GM12878 (cell line): ENCODE results near the gene TMEM132D. TPM values are rescaled to one million over a fixed set of nuclear protein-coding genes. Genes with fewer than 3 reads are reported as not detected.

Experiments
- ATAC-seq: fragments of 200-7000 bp; cut with Tn5 transposase; 3 replicates; pipeline ENCODE4 v1.9.1; 2020; ENCODE audit warnings: mild to moderate bottlenecking, moderate library complexity
- BruUV-seq: library from RNA; stranded (reverse); fragments of 400-500 nt; replicated peaks from 2 replicates; lab custom pipeline; 2021; lab: Mats Ljungman, UMichigan
- CTCF ChIA-PET: fragments of 300-600 bp; sonication (Branson Sonifier 250); formaldehyde crosslinking; extraction: SDS; loops from one replicate; lab custom pipeline; 2021; ENCODE audit warnings: inconsistent platforms; lab: Yijun Ruan, JAX
- POLR2A ChIA-PET: fragments of 350-600 bp; formaldehyde crosslinking; extraction: SDS; loops from one replicate; lab custom pipeline; 2021; ENCODE audit warnings: inconsistent platforms; lab: Charles Lee
- RAD21 ChIA-PET: fragments of 300-600 bp; sonication (Branson Sonifier 250); formaldehyde crosslinking; loops from one replicate; lab custom pipeline; 2023; ENCODE audit warnings: antibody characterized with exemption; ENCODE audit not compliant: unreplicated experiment; lab: Charles Lee
- SMC1A ChIA-PET: fragments of 300-600 bp; sonication (Branson Sonifier 250); formaldehyde crosslinking; loops from one replicate; lab custom pipeline; 2023; ENCODE audit not compliant: unreplicated experiment, uncharacterized antibody; lab: Charles Lee
- DNase-seq: peaks from one replicate; pipeline ENCODE4 v3.0.0-alpha.2; 2011; ENCODE audit warnings: low read depth, low spot score
- FAIRE-seq: peaks from 3 replicates; lab custom pipeline; 2011; peaks lifted over from hg19 to GRCh38; lab: Jason Lieb, UNC
- H2AFZ ChIP-seq: 2 replicates; pipeline ENCODE4 v1.6.0; 2011; ENCODE audit warnings: low read depth, low read length, control low read depth; ENCODE audit not compliant: control insufficient read depth
- H3K27ac ChIP-seq: 2 replicates; pipeline ENCODE4 v1.5.1; 2011; ENCODE audit warnings: control low read depth; ENCODE audit not compliant: control insufficient read depth, insufficient read depth
- H3K27me3 ChIP-seq, 2 experiments: replicated peaks in 1 of 2; 2 replicates each; pipeline versions ENCODE4 v1.6.0 to v1.6.1; 2011; ENCODE audit warnings: low read length in 1 of 2; ENCODE audit not compliant: control insufficient read depth in 2 of 2, insufficient read depth in 2 of 2
- H3K36me3 ChIP-seq, 2 experiments: 2 replicates each; pipeline ENCODE4 v1.5.1; 2011; ENCODE audit warnings: low read length in 1 of 2; ENCODE audit not compliant: control insufficient read depth in 2 of 2, insufficient read depth in 2 of 2
- H3K4me1 ChIP-seq: 2 replicates; pipeline ENCODE4 v1.6.1; 2011; ENCODE audit warnings: mild to moderate bottlenecking, low read length, moderate library complexity, mixed read lengths; ENCODE audit not compliant: control insufficient read depth, insufficient read depth
- H3K4me2 ChIP-seq: 2 replicates; pipeline ENCODE4 v1.6.0; 2011; ENCODE audit warnings: control low read depth; ENCODE audit not compliant: control insufficient read depth, insufficient read depth
- H3K4me3 ChIP-seq: fragments of 200-600 bp; sonication (generic); 2 replicates; pipeline ENCODE4 v1.5.1; 2016
- H3K79me2 ChIP-seq: 2 replicates; pipeline ENCODE4 v1.6.0; 2011; ENCODE audit warnings: low read length; ENCODE audit not compliant: control insufficient read depth, insufficient read depth
- H3K9ac ChIP-seq: 2 replicates; pipeline ENCODE4 v1.8.0; 2011; ENCODE audit warnings: low read length, control low read depth, mixed read lengths; ENCODE audit not compliant: control insufficient read depth, insufficient read depth
- H3K9me3 ChIP-seq: replicated peaks from 3 replicates; pipeline ENCODE4 v1.5.1; 2011; ENCODE audit warnings: mild to moderate bottlenecking, low read length; ENCODE audit not compliant: control insufficient read depth, insufficient read depth
- H4K20me1 ChIP-seq: 2 replicates; pipeline ENCODE4 v1.6.0; 2011; ENCODE audit not compliant: control insufficient read depth, insufficient read depth
- CEBPB ChIP-seq, 2 experiments: fragments of 150-350 bp in 1 of 2; IDR thresholded peaks; 2 replicates each; pipeline ENCODE4 v1.6.1; 2012 to 2014; ENCODE audit warnings: low read depth in 2 of 2, low read length in 2 of 2, borderline replicate concordance in 1 of 2, inconsistent platforms in 1 of 2
- CHD2 ChIP-seq: IDR thresholded peaks from 2 replicates; pipeline ENCODE4 v1.6.1; 2011; ENCODE audit warnings: low read depth, low read length, improper control_type of control experiment, borderline replicate concordance
- NFYA ChIP-seq: IDR thresholded peaks from 2 replicates; pipeline ENCODE4 v1.6.1; 2011; ENCODE audit warnings: low read depth, mild to moderate bottlenecking, low read length, improper control_type of control experiment, borderline replicate concordance
- STAT3 ChIP-seq: IDR thresholded peaks from 2 replicates; pipeline ENCODE4 v1.6.1; 2011; ENCODE audit warnings: low read depth, low read length, improper control_type of control experiment
- ZNF24 ChIP-seq: fragments of 450-650 bp; IDR thresholded peaks from 2 replicates; pipeline ENCODE4 v1.6.1; 2017; ENCODE audit warnings: antibody characterized with exemption, mild to moderate bottlenecking
- WGBS: methylation state at CpG from one replicate; pipeline ENCODE4 v1.1.6; 2016; ENCODE audit warnings: low lambda C conversion rate; ENCODE audit not compliant: insufficient replicate concordance, insufficient coverage; ENCODE audit errors: missing lambda C conversion rate; 5-methylcytosine and 5-hydroxymethylcytosine counted together
- in situ Hi-C: fragments of 300-500 bp; cut with MboI; formaldehyde crosslinking; loops from 9 replicates; pipeline ENCODE4 v1.14.3; 2018; ENCODE audit warnings: mixed read lengths
- intact Hi-C: fragments of 100-400 bp; cut with micrococcal nuclease; formaldehyde crosslinking; loops from one replicate; pipeline ENCODE4 v1.14.2; 2022; ENCODE audit not compliant: unreplicated experiment
- polyA plus RNA-seq, 11 experiments: library from polyadenylated mRNA; depleted of rRNA in 4 of 11; unstranded in 6 of 11; stranded (reverse) in 5 of 11; fragments of >200 nt; fragmentation: Nextera tagmentation in 4 of 11; fragmentation: Illumina TruSeq in 1 of 11; extraction: Ambion mirVana in 4 of 11; extraction: Trizol in 1 of 11; gene quantifications; 1 replicate in 1 of 11; 2 replicates in 10 of 11; pipeline versions ENCODE4 v1.2.1 to v1.2.3, GENCODE V29; 2011 to 2016; ENCODE audit warnings: inconsistent platforms in 2 of 11, missing spikeins in 2 of 11, low read depth in 1 of 11
- total RNA-seq, 4 experiments: library from RNA; depleted of rRNA in 3 of 4; stranded (reverse); fragments of >200 nt in 3 of 4; fragmentation: Illumina TruSeq in 1 of 4; extraction: Trizol in 1 of 4; gene quantifications; 2 replicates each; pipeline versions ENCODE4 v1.2.1 to v1.2.3, GENCODE V29; 2013 to 2021
- TF ChIP-seq, protein P1 (sequence below): fragments of 450-650 bp; IDR thresholded peaks from 2 replicates; pipeline ENCODE4 v1.6.1; 2017; ENCODE audit warnings: mild to moderate bottlenecking, moderate library complexity
- TF ChIP-seq, protein P2 (sequence below): IDR thresholded peaks from 2 replicates; pipeline ENCODE4 v1.6.1; 2012; ENCODE audit warnings: improper control_type of control experiment, low read depth, low read length; ENCODE audit not compliant: insufficient replicate concordance

Gene TMEM132D
- total and polyA plus RNA-seq, 10 of the 15 experiments (the other 5 are each of a cell fraction or from before 2014, with no cell fraction given) = under 0.01 to 0.12 (median 0.02) TPM; not detected in 3

DNA sequence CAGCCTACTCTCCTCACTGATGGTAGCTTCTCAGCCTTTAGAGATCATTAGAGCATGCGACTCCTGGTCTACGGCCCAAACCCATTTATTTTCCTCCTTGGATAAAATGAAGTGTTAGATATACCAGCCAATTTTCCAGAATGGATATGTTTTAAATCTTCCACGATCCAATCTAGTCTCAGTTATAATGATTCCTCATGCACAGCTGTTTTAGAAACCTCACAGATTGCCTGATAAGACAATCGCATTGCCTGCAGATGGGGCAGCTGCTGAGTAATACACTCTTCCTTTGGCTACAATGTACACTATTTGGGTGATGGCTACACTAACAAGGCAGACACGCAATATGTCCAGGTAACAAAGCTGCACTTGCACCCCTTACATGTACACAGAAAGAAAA, 823.4 kb downstream of the TMEM132D start:
- Histone ChIP-seq H3K9ac (no peak overlapping the region), H3K79me2 (no peaks in the 10 kb centered on the region), H2AFZ (no peak overlapping the region), H3K4me1 (no peaks in the 10 kb centered on the region), H3K9me3 (no peaks in the 10 kb centered on the region), H3K27ac (no peak overlapping the region), H4K20me1 (no peaks in the 10 kb centered on the region), H3K27me3 (no peaks in the 10 kb centered on the region), H3K4me2 (no peak overlapping the region), H3K4me3 (no peak overlapping the region), H3K36me3 (no peaks in the 10 kb centered on the region)
- ChIA-PET CTCF (interaction anchor here (0.9 kb wide), 1 partner anchor 19 kb away, joined by 3 read pairs; no protein-coding TSS in a partner anchor), RAD21 (no interaction called here), SMC1A (interaction anchor here (0.6 kb wide), 1 partner anchor 1455 kb away, joined by 3 read pairs; no protein-coding TSS in a partner anchor), POLR2A (no interaction called here)
- no TSS peak for BruUV-seq
- in situ Hi-C loops = no loop called here
- WGBS = 66% methylated on average over 5 of the region's 5 CpGs
- TF ChIP-seq CHD2 (no peak), NFYA (no peak), ZNF24 (no peak), CEBPB (IDR thresholded peaks at IDR 0.05; ENCODE audit: borderline replicate concordance in 1 of 2, low read depth in 2 of 2, low read length in 2 of 2) (no peak), STAT3 (no peak)
- TF ChIP-seq, protein P1, sequence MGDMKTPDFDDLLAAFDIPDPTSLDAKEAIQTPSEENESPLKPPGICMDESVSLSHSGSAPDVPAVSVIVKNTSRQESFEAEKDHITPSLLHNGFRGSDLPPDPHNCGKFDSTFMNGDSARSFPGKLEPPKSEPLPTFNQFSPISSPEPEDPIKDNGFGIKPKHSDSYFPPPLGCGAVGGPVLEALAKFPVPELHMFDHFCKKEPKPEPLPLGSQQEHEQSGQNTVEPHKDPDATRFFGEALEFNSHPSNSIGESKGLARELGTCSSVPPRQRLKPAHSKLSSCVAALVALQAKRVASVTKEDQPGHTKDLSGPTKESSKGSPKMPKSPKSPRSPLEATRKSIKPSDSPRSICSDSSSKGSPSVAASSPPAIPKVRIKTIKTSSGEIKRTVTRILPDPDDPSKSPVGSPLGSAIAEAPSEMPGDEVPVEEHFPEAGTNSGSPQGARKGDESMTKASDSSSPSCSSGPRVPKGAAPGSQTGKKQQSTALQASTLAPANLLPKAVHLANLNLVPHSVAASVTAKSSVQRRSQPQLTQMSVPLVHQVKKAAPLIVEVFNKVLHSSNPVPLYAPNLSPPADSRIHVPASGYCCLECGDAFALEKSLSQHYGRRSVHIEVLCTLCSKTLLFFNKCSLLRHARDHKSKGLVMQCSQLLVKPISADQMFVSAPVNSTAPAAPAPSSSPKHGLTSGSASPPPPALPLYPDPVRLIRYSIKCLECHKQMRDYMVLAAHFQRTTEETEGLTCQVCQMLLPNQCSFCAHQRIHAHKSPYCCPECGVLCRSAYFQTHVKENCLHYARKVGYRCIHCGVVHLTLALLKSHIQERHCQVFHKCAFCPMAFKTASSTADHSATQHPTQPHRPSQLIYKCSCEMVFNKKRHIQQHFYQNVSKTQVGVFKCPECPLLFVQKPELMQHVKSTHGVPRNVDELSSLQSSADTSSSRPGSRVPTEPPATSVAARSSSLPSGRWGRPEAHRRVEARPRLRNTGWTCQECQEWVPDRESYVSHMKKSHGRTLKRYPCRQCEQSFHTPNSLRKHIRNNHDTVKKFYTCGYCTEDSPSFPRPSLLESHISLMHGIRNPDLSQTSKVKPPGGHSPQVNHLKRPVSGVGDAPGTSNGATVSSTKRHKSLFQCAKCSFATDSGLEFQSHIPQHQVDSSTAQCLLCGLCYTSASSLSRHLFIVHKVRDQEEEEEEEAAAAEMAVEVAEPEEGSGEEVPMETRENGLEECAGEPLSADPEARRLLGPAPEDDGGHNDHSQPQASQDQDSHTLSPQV = no peak
- TF ChIP-seq, protein P2, sequence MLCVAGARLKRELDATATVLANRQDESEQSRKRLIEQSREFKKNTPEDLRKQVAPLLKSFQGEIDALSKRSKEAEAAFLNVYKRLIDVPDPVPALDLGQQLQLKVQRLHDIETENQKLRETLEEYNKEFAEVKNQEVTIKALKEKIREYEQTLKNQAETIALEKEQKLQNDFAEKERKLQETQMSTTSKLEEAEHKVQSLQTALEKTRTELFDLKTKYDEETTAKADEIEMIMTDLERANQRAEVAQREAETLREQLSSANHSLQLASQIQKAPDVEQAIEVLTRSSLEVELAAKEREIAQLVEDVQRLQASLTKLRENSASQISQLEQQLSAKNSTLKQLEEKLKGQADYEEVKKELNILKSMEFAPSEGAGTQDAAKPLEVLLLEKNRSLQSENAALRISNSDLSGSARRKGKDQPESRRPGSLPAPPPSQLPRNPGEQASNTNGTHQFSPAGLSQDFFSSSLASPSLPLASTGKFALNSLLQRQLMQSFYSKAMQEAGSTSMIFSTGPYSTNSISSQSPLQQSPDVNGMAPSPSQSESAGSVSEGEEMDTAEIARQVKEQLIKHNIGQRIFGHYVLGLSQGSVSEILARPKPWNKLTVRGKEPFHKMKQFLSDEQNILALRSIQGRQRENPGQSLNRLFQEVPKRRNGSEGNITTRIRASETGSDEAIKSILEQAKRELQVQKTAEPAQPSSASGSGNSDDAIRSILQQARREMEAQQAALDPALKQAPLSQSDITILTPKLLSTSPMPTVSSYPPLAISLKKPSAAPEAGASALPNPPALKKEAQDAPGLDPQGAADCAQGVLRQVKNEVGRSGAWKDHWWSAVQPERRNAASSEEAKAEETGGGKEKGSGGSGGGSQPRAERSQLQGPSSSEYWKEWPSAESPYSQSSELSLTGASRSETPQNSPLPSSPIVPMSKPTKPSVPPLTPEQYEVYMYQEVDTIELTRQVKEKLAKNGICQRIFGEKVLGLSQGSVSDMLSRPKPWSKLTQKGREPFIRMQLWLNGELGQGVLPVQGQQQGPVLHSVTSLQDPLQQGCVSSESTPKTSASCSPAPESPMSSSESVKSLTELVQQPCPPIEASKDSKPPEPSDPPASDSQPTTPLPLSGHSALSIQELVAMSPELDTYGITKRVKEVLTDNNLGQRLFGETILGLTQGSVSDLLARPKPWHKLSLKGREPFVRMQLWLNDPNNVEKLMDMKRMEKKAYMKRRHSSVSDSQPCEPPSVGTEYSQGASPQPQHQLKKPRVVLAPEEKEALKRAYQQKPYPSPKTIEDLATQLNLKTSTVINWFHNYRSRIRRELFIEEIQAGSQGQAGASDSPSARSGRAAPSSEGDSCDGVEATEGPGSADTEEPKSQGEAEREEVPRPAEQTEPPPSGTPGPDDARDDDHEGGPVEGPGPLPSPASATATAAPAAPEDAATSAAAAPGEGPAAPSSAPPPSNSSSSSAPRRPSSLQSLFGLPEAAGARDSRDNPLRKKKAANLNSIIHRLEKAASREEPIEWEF = no peak
- DNase-seq = no peak
- no peak for FAIRE-seq
- intact Hi-C loops = no loop called here
- ATAC-seq = no peak
